ENCODE measurements around the gene GINS2.
A peak's percentile ranks its signal among the peaks of the same experiment; 100 is the strongest.

Gene GINS2

GRCh38 chr16:85652431-85653221, 36.1 kb downstream of the GINS2 start:
- DNase-seq: no peak

- no peak for DNase-seq
Measured at GRCh38 chr16:85651629-85652430, 36.9 kb downstream of the GINS2 start.

- DNase-seq: no peak
Measured at GRCh38 chr16:85650844-85651628, 37.7 kb downstream of the GINS2 start.

DNA sequence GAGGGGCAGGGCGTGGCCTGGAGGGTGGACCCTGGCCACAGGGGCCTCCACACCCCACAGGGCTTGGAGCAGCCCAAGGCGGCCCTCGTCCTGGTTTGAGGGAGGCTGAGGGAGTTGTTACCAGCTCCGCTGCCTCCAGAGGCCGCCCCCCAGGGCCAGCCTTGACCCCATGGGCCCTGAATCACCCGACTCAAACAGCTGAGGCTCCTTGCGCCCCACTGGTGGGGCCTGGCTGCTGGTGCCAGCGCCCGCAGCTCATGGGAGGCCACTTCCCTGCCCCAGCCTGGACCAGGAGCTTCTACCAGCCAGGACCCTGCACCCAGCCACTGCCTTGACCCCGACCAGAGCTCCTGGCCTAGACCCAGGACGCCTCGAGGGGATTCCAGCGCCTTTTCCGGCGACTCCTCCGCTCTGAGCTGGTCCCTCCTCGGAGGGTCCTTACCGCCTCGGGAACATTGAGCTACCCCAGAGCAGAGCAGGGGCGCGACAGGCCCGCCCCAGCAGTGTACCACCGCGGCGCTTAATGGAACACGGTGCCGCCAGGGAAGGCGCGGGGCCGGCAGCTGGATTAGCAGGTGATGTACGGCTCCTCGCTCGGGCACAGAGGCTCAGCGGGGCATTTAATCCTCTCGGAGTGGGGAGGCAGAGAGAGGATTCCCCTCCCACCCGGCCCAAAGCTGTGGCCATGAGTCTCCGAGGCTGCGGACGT, 38.5 kb downstream of the GINS2 start:
- DNase-seq: no peak

- peak; percentile 47 for DNase-seq
Measured at GRCh38 chr16:85649411-85650134, 39.2 kb downstream of the GINS2 start.

DNA sequence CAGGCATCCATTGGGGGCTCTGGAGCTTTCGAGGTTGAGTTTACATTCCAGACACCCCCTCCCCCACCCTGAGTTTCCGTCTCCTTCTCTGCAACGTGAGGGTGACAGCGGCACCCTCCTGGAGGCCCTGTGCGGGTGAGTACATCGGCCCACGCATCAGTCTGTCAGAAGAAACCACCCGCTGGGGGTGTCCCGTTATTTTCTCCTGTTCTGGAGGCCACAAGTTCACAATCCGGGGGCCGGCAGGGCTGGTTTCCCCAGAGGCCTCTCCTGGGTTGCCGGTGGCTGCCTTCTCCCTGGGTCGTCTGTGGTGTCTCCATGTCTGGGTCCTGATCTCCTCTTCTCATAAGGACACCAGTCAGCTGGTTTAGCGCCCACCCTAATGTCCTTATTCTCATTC, 39.9 kb downstream of the GINS2 start:
- DNase-seq: no peak

- no peak for DNase-seq
Measured at GRCh38 chr16:85648070-85648714, 40.6 kb downstream of the GINS2 start.

DNA sequence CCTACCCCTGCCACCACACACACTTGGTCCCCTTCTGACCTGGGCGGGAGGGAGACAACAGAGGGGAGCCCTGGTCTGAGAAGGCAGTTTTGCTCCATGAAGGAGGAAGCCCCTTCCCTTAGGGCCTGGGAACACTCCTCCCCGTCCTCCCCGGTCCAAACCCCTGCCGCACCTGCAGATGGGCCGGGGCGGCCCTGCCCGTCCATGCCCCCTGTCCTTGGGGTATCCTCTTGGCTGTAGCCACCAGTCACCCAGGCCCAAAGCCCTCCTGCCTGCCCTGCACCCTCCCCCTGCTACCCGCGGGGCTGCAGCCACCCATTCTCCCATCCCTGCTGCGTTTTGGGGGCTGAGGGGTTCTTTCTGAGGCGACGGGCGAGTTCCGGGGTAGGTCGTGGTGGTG, 41.8 kb downstream of the GINS2 start:
- DNase-seq: no peak

DNA sequence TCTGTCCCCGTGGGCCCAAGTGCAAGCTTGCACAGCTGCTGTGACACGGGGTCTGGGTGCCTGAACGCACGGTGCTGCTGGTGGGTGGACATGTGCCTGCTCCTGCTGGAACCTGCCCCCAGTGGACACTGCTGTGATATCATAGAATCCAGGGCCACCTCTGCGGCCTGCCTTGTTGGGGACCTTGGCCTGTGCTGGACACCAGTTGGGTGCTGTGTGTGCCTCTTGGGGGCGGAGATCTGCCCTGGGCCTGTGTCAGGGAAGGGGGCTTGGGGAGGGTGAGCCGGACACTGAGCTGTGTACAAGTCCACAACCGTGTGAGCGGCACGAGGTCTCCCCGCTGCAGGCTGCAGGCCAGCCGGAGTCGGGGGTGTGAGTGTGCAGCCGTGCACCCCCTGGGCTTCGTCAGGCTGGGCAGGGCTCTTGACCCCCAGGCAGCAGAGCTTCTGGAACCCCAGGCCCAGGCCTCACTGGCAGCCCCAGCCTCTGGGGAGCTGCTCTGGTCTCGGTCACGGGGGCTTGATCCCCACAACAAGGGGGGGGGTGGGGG, 42.3 kb downstream of the GINS2 start:
- DNase-seq: no peak

DNA sequence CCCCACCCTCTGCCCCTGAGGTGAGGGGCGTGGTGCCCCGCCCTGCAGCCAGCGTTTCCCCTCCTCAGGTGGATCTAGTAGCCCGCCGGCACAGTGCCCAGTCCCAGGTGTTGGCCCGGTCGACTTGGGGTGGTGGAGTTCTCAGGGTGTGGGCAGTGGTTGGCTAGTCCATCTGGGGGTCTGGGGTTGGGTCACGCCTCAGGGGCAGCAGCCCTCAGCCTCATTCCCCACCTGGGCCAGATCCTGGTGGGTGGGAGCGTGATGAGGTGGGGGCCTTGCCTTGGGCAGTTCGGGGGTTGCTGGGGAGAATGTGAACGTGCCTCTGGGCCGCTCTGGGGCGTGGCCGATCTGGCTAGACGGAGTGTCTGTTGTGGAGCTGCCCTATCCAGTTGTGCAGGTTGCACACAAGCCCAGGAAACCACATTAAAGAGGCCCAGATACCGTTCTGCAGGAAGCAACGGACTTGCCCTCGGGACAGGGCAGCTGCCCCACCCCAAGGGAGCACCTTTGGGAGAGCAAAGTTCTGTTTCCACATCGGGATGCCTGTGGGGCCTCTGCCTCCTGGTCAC, 43.6 kb downstream of the GINS2 start:
- no peak for DNase-seq

DNA sequence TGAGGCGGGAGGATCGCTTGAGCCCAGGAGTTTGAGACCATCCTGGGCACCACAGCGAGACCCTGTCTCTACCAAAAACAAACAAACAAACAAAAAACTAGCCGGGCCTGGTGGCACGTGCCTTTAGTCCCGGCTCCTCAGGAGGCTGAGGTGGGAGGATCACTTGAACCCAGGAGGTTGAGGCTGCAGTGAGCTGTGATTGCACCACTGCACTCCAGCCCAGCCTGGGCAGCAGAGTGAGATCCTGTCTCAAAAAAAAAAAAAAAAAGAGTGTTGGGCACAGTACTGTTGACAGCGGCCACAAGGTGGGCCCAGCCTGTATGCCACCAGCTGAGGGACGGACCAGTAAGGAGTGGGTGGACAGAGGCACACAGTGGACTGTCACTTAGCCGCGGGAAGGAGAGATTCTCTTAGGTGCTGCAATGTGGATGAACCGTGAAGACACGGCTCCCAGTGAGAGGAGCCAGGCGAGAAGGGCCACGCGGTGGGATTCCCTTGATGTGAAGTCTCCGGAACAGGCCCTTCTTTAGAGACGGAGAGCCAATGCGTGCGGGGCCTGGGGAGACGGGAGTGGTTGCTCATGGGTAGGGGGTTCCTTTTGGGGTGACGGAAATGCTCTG, 44.6 kb downstream of the GINS2 start:
- DNase-seq: no peak

- DNase-seq: no peak
Measured at GRCh38 chr16:85643631-85644030, 45.1 kb downstream of the GINS2 start.

DNA sequence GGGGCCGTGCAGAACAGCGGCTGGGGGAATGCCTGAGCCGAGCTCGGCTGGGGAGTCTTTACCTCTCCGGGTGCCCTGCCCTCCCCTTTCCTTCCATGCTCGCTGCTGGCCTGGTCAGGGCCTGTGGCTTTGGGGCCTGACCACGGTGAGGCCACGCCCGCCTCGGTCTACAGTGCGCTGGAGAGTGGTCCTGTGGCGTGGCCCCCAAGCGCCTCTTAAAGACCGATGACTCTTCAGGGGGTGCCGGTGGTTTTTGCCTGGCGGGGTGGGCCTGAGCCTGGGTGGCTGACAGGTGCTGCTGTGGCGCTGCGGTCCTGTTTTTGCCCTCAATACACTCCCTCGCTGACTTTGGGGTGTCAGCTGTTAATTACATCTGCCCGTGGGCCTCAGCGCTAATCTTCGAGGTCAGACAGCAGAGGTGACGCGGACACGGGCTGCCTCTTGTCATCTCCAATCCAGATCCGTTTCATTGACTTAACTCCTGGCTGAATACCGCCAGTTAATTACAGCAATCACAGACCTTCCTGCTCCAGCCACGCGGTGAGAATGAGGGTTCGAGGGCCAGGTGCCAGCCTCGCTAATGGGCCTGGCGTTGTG, 45.9 kb downstream of the GINS2 start:
- DNase-seq: peak; percentile 62

- DNase-seq: no peak
Measured at GRCh38 chr16:85641776-85642176, 47.0 kb downstream of the GINS2 start.

GRCh38 chr16:85641305-85641704, 47.4 kb downstream of the GINS2 start:
- no peak for DNase-seq

- no peak for DNase-seq
Measured at GRCh38 chr16:85640585-85640984, 48.2 kb downstream of the GINS2 start.

GRCh38 chr16:85640254-85640558, 48.5 kb downstream of the GINS2 start:
- no peak for DNase-seq

DNA sequence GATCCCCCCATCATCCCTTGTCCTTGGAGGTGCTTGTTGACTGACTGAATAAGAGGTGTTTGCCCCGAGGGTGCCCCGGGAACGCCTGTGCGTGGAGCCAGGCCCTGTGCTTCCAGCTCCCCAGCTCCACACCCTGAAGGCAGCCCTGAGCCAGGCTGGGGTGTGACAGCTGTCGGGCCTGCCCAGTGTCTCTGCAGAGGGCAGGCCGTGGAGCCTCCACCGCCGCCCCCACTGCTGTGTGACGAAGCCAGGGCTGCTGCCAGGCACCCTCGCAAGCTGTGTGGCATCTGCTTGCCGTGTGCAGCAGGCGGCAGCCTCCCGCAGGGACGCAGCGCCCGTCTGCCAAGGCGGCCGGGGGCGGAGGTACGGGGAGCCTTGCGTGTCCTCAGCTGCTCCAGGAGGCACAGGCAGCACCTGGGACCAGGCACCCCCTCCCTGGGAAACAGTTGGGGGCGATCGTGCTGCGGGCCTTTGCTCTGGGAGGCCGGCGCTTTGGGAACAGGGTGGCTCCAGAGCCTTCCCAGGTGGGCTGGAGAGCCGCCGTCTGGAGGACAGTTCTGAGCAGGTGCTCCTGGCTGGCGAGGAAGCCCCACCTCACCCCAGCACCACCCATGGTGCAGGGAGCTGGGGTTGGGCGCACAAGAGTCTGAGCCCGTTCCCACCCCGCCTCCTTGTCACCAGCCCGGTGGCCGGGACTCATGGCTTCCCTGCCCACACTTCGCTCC, 49.1 kb downstream of the GINS2 start:
- no peak for DNase-seq

DNA sequence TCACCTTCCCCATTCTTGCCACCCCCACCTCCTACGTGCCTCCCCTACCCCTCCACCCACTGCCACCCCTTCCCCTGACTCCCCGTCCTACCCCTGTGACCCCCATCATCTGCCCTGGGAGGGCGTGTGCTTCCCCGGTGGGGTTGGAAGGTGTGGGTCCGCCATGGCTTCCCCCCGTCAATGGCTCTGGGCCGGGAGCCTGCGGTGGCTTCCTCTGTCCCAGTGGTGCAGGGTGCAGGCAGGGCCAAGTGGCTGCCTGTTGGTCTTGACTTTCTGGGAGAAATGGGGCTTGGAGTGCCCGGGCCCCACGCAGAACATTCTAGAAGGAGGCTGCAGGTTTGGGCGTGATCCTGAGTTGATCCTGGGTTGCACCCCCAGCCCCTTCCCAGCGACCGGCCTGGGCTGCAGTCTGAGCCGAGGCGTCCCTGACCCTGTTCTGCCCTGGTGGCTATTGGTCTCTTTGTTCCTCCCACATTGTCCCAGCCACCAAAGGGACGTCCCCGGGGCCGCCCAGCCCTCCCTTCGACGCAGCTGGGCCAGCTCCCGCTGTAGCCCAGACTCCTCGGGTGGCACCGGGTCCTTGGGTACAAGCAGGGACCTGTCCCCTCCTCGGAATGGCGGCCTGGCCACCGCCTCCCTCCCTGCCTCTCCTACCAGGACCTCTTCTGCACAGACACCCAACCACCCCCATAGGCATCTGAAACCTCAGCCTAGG, 49.9 kb downstream of the GINS2 start:
- DNase-seq: no peak

All from DMS79 (cell line).